GM18519 (cell line): ENCODE data around the gene MAGEE2.
"Not testable (repeated sequence)": the region's sequence is repeated elsewhere in the genome, so short reads cannot be mapped to it uniquely, and the experiment has no call there.

ENCODE experiments used
- ATAC-seq: cut with Tn5 transposase; IDR thresholded peaks from one replicate; pipeline ENCODE4 v1.9.1; 2021; ENCODE audit warnings: mild to moderate bottlenecking, moderate library complexity; ENCODE audit not compliant: unreplicated experiment, low FRiP score

Gene MAGEE2, protein sequence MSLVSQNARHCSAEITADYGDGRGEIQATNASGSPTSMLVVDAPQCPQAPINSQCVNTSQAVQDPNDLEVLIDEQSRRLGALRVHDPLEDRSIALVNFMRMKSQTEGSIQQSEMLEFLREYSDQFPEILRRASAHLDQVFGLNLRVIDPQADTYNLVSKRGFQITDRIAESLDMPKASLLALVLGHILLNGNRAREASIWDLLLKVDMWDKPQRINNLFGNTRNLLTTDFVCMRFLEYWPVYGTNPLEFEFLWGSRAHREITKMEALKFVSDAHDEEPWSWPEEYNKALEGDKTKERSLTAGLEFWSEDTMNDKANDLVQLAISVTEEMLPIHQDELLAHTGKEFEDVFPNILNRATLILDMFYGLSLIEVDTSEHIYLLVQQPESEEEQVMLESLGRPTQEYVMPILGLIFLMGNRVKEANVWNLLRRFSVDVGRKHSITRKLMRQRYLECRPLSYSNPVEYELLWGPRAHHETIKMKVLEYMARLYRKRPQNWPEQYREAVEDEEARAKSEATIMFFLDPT

DNA sequence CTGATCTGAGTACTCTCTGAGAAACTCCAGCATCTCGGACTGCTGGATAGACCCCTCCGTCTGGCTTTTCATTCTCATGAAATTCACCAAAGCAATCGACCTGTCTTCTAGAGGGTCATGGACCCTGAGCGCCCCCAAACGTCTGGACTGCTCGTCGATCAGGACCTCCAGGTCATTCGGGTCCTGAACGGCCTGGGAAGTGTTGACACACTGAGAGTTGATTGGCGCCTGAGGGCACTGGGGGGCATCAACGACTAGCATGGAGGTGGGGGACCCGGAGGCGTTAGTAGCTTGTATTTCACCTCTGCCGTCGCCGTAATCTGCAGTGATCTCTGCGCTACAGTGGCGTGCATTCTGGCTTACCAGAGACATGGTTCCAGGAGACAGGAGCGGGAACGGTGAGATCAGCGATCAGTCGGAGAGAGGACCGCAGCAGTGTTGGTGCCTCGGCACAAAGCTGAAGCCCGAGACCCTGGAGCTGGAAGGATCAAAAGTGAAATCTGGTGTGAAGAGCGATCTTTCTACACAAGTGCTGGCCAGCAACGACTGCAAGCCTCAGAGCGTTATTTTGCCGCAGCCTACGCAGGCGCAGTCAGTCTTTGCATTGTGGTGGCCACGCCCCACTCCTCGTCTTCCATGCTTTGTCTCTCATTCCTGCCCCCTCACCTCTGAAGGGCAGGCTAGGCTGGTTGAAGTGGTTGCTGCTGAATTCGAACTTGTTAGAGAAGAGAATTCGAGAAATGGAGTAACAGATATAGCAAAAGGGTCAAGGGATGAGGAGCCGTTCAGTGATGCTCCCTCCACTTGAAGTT lies at the start of gene MAGEE2:
Gene MAGEE2, minus strand, starts transcription at position 575 of the 812 bp plus-strand sequence. Its CDS starts 203 bp downstream, at position 372.
- no peak for ATAC-seq

DNA sequence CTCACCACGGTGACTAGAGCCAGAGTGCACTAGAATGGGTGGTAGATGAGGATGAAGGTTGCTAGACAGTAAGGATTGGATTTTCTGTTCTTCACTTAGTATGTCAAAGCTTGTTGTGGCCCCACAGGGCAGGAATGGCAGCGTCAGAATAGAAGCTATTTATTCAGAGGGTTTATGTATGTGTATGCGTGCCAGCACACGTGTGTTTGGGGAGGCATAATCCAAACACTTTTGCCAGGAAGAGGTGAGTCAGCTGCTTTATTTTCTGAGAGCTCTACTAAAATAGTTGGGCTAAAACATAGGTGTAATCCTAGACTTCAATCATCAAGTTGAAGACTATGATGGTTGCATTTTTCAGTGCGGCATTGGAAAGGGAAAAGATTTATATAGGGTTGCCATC lies 1.2 kb upstream of the MAGEE2 start:
- ATAC-seq, result no peak

DNA sequence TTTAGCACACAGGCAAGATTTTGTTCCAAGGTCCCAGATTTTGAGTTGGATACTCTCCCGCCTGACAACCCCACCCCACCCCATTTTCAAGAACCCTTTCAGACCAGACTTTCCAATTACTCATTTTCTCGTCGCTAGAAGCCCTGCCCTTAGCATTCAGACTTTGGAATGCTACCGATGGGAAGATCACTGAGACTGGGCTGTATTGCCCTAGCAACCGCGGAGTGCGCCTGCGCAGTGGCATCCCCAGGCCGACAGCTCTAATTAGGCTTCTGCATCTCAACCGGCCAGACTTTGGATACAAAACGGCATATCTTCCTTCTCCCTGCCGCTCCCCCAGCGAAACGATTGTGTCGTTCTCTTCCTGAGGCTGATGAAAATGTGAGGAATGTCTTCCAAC lies 3.4 kb downstream of the MAGEE2 start:
- no peak for ATAC-seq

DNA sequence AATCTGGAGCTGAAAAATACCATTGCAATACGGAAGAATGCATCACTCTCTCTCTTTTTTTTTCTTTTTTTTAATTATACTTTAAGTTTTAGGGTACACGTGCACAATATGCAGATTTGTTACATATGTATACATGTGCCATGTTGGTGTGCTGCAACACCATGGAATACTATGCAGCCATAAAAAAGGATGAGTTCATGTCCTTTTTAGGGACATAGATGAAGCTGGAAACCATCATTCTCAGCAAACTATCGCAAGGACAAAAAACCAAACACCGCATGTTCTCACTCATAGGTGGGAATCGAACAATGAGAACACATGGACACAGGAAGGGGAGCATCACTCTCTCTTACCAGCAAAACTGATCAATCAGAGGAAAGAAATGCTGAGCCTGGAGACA lies 17.0 kb downstream of the MAGEE2 start:
- not testable (repeated sequence) for ATAC-seq

DNA sequence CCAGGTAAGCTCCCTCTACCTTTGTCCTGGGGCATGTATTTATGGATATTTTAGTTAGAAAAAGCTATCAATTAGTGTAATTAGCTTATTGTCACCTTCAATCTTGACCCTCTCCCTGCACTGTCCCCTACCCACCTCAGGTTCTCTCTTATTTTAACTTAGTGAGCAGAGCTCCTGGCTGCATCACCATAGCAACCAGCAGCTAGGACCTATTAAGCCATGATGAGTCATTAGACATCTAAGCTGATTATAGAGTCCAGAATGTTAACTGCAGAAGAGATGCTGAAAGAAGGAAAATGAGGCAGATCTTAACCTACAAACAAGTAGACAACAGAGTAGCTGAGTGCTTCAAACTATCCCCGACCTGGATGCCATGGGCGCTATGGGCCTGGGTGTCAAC lies 36.6 kb downstream of the MAGEE2 start:
- no peak for ATAC-seq

DNA sequence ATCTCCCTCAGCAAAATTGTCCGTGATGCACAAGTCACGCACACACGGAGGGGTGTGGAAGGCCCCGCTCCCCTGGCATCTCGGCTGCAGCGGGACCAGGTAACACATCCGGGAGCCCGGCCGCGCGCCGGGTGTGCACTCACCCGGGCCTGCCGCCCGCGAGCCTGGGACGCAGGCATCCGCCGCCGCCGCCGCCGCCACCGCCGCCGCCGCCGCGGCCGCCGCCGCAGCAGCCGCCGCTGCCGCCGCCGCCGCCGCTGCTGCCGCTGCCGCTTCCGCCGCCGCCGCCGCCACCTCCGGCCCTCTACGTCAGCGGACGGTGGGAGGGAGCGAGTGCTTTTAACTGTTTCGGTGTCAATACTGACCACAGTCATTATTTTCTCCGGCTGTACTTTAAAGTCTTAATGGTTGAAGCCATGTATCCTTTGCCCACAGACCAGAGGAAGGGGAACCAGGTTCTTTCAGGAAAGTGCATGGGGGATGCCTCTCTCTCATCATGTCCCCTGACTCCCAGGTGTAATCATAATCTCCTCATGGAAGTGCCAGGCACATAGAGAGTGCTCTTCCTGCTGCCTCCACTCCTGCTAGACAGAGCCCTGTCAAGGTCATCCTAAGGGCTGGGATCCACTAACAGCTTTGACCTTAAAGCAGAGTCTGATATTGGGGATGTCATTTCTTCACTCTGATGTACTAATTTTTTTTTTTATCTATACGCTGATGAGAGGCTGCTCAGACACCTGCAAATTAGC lies 38.0 kb downstream of the MAGEE2 start:
- no peak for ATAC-seq
